HG03460 (cell line): Measurements from ENCODE around the gene TTLL9.

ENCODE experiments used
- ATAC-seq: cut with Tn5 transposase; IDR thresholded peaks from one replicate; pipeline ENCODE4 v1.9.1; 2021; ENCODE audit not compliant: unreplicated experiment

TTLL9 gene

GRCh38 chr20:31974951-31975487, 104.6 kb downstream of the TTLL9 start:
- ATAC-seq: no peak

GRCh38 chr20:31975874-31976273, 105.4 kb downstream of the TTLL9 start:
- no peak for ATAC-seq

- no peak for ATAC-seq
Measured at GRCh38 chr20:31977080-31977479, 106.6 kb downstream of the TTLL9 start.

- no peak for ATAC-seq
Measured at GRCh38 chr20:31979713-31980426, 109.4 kb downstream of the TTLL9 start.

GRCh38 chr20:31981784-31982183, 111.3 kb downstream of the TTLL9 start:
- no peak for ATAC-seq

GRCh38 chr20:31984981-31985471, 114.6 kb downstream of the TTLL9 start:
- ATAC-seq: no peak

GRCh38 chr20:31987744-31988143, 117.3 kb downstream of the TTLL9 start:
- no peak for ATAC-seq

- no peak for ATAC-seq
Measured at GRCh38 chr20:31988430-31989015, 118.1 kb downstream of the TTLL9 start.

GRCh38 chr20:31989030-31989645, 118.7 kb downstream of the TTLL9 start:
- ATAC-seq: no peak

- ATAC-seq: no peak
Measured at GRCh38 chr20:31990641-31991338, 120.4 kb downstream of the TTLL9 start.

GRCh38 chr20:31991339-31991705, 120.9 kb downstream of the TTLL9 start:
- ATAC-seq: no peak

- no peak for ATAC-seq
Measured at GRCh38 chr20:31992086-31992485, 121.7 kb downstream of the TTLL9 start.
